Forelimb muscle (tissue), 1 donor: ENCODE data around the gene HHAT. TPM values are rescaled to one million over a fixed set of nuclear protein-coding genes. Genes with fewer than 3 reads are reported as not detected.

Experiments used
- DNase-seq: peaks from one replicate; pipeline ENCODE4 v3.0.0-alpha.2; 2013; ENCODE audit warnings: low read depth
- polyA plus RNA-seq: library from polyadenylated mRNA; unstranded; fragments of 120-200 nt; gene quantifications from one replicate; pipeline ENCODE4 v1.2.1, GENCODE V29; 2013; ENCODE audit not compliant: insufficient read length

HHAT gene
- polyA plus RNA-seq, 1 donor = 4.1 TPM

DNA sequence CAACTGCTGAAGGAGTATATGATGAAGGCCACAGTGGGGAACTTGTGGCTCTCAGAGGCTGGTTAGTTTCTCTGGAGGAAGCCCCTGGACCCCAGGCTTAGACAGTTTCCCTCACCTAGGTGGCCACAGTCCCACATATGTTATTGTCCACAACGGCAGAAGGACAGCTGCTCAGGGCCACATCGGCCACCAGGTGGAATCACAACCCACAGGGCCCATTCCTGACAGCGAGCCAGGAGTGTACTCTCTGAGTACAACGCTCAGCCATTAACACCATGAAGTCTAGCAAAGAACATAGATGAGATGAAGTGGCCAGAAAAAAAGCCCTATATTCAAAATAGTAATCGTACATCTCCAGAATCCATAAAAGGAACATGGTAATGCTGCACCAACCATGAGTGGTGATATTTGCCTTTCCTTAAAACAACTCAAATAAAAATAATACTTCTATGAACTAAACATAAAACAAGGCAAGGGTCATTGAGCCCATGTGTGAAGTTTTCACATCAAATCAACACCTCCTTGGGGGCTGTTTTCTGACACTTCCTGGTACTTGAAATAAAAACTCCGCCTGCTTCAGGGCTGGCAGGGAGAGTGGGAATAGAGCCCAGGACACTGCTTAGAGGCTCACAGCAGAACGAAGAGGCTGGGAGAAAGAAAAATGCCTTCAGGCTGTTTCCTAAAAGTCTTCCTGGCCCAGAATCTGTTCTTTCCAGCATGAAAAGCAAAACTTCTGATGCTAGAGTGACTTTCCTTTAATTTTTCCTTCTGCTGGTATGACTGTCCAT is 383.3 kb downstream of the HHAT start:
- DNase-seq = no peak

DNA sequence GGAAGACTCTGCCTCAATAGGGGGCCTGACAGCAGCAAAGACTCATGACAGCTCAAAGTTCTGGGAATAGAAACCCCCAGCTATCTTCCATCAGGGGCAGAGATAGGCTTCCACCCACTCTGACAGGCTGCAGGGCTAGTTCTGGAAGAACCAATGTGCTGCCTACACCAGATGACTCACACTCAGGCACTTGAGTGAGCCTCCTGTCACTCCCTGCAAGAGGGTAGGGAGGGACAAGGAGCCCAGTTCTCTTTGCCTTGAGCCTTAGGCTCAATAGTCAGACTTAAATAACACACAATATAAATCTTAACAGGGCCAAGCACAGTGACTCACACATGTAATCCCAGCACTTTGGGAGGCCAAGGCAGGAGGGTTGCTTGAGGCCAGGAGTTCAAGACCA is 386.4 kb downstream of the HHAT start:
- no peak for DNase-seq

DNA sequence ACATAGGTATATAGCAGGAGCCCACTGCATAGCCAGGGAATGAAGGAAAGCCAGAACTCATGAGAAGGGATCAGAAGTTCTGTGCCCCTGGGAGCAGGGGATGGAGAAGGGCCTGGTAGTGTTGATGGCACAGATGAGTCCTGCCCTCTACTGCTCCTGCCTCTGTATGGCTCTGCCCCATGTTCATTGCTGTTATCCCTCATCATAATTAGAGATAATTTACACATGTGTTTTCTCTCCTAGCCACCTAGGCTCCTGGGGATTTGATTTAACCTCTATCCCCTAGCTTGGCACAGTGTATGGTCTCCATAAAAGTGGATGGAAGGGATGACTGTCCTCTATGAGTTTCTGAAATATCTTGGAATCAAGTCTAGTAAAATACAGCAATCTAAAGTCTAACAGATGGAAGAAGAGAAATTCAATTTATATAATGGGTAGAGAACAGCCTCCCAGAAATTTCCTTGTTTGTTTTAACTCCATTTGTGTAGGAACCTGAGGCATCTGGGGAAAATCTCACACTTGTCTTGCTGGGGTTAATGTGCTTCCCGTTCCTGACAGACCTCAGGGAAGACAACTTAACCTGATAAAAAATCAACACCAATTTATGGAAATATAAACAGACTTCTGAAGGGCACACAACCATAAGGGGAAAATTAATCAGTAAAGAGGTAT is 393.8 kb downstream of the HHAT start:
- no peak for DNase-seq

DNA sequence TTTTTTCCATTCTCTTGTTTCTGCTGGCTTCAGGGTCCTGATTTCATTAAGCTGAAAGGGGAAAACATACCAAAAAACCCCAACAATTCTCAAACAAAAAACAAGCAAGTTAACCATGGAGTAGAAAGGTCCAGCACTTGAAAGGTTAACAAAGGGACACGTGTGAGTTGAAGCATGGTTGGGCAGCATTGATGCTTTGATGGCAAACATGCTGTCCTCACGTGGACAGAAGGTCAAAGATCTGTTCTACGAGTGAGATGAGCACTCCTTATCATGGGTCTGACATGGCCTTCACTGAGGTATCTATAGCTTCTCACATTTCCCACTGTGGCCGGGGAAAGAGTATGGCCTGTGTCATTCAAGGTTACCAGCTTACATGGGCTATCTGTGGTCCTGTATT is 394.9 kb downstream of the HHAT start:
- DNase-seq = no peak

DNA sequence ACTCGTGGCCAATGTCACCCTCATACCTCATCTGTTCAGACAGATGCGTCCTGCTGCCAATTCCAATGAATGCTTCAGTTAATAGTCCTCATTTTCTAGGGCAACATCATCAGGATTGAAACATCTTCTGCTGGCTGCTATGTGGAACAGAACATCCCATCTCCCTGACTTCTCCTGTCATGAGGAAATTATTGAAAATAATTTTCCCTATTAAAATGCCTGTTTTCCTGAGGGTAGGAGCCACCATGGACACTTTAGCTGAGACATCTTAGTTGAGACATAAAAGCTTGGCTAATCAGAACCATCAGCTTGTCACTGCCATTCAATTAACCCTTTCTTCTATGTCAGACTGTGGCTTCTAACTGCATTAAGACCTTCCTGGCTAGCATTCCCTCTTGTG is 396.1 kb downstream of the HHAT start:
- no peak for DNase-seq

Other genes with a start within 250 kb of the HHAT start
- 5.4 TPM for gene SERTAD4, start 96.1 kb upstream of the HHAT start, polyA plus RNA-seq